HAP-1 (cell line): ENCODE results near the gene LRBA.

ENCODE experiments used
- DNase-seq, 2 experiments: peaks; one replicate each; pipeline ENCODE4 v3.0.0-alpha.2; 2016 to 2020; ENCODE audit warnings: low spot score in 2 of 2
- H3K27me3 ChIP-seq: fragments of 250-450 bp; sonication (Bioruptor Pico); 2 replicates; pipeline ENCODE4 v1.5.1; 2020; ENCODE audit warnings: low read depth, mild to moderate bottlenecking, moderate library complexity
- H3K36me3 ChIP-seq: fragments of 250-450 bp; sonication (Bioruptor Pico); replicated peaks from 2 replicates; pipeline ENCODE4 v1.5.1; 2020; ENCODE audit warnings: mild to moderate bottlenecking
- H3K4me1 ChIP-seq: fragments of 250-450 bp; sonication (Bioruptor Pico); 2 replicates; pipeline ENCODE4 v1.5.1; 2020; ENCODE audit warnings: mild to moderate bottlenecking
- H3K4me3 ChIP-seq: fragments of 250-450 bp; sonication (Bioruptor Pico); 2 replicates; pipeline ENCODE4 v1.5.1; 2020; ENCODE audit warnings: mild to moderate bottlenecking, moderate library complexity
- H3K9me3 ChIP-seq: fragments of 250-450 bp; sonication (Bioruptor Pico); 2 replicates; pipeline ENCODE4 v1.5.1; 2020; ENCODE audit warnings: mild to moderate bottlenecking, moderate library complexity
- in situ Hi-C: fragments of 300-500 bp; cut with MboI; formaldehyde crosslinking; loops from 3 replicates; pipeline ENCODE4 v1.14.3; 2020; ENCODE audit warnings: low sequenced_read_pairs, inconsistent platforms, mixed read lengths

Gene LRBA

GRCh38 chr4:150371869-150372268 lies 643.2 kb downstream of the LRBA start:
- no peak for DNase-seq
- Histone ChIP-seq H3K4me1 (peaks cover 15% of the 10 kb centered on the region), H3K4me3 (no peak overlapping the region), H3K27me3 (no peaks in the 10 kb centered on the region), H3K36me3 (no peaks in the 10 kb centered on the region), H3K9me3 (no peaks in the 10 kb centered on the region)
- in situ Hi-C loops: no loop called here

GRCh38 chr4:150369434-150370380 lies 645.4 kb downstream of the LRBA start:
- in situ Hi-C loops: no loop called here
- H3K9me3 ChIP-seq: no peaks in the 10 kb centered on the region

GRCh38 chr4:150368667-150369066 lies 646.4 kb downstream of the LRBA start:
- Histone ChIP-seq H3K9me3 (no peaks in the 10 kb centered on the region), H3K4me1 (peaks cover 35% of the 10 kb centered on the region), H3K36me3 (no peaks in the 10 kb centered on the region), H3K27me3 (no peaks in the 10 kb centered on the region), H3K4me3 (no peak overlapping the region)
- no peak for DNase-seq
- in situ Hi-C loops: no loop called here

More at GRCh38 chr4:150369434-150370380, 645.4 kb downstream of the LRBA start:
- Histone ChIP-seq H3K4me3 (no peak overlapping the region), H3K36me3 (no peaks in the 10 kb centered on the region), H3K4me1 (peaks cover 25% of the 10 kb centered on the region), H3K27me3 (no peaks in the 10 kb centered on the region)
- DNase-seq: no peak

GRCh38 chr4:150367326-150367725 lies 647.8 kb downstream of the LRBA start:
- in situ Hi-C loops: no loop called here
- Histone ChIP-seq H3K4me1 (peaks cover 40% of the 10 kb centered on the region), H3K36me3 (no peaks in the 10 kb centered on the region), H3K27me3 (no peaks in the 10 kb centered on the region), H3K4me3 (no peak overlapping the region), H3K9me3 (no peaks in the 10 kb centered on the region)
- peak in 1 of 2 experiments; percentile 45 for DNase-seq

GRCh38 chr4:150366487-150366999 lies 648.5 kb downstream of the LRBA start:
- no peaks in the 10 kb centered on the region for H3K9me3 ChIP-seq
- no peaks in the 10 kb centered on the region for H3K36me3 ChIP-seq
- H3K27me3 ChIP-seq: no peaks in the 10 kb centered on the region
- in situ Hi-C loops: no loop called here
- H3K4me1 ChIP-seq: peaks cover 40% of the 10 kb centered on the region
- peak; percentile 51 to 79 for DNase-seq
- no peak overlapping the region for H3K4me3 ChIP-seq

- in situ Hi-C loops: no loop called here
- Histone ChIP-seq H3K9me3 (no peaks in the 10 kb centered on the region), H3K4me1 (peaks cover 40% of the 10 kb centered on the region), H3K4me3 (no peak overlapping the region), H3K27me3 (no peaks in the 10 kb centered on the region), H3K36me3 (no peaks in the 10 kb centered on the region)
- peak in 1 of 2 experiments; percentile 60 for DNase-seq
These were observed 651.1 kb downstream of the LRBA start for GRCh38 chr4:150363721-150364688.

- Histone ChIP-seq H3K9me3 (no peaks in the 10 kb centered on the region), H3K4me1 (peaks cover 6% of the 10 kb centered on the region), H3K27me3 (no peaks in the 10 kb centered on the region), H3K36me3 (no peaks in the 10 kb centered on the region), H3K4me3 (no peak overlapping the region)
- no peak for DNase-seq
- in situ Hi-C loops: no loop called here
These were observed 656.4 kb downstream of the LRBA start for GRCh38 chr4:150358691-150359090.

- no peak overlapping the region for H3K4me3 ChIP-seq
- no peaks in the 10 kb centered on the region for H3K27me3 ChIP-seq
- H3K36me3 ChIP-seq: no peaks in the 10 kb centered on the region
- H3K4me1 ChIP-seq: no peaks in the 10 kb centered on the region
- no peaks in the 10 kb centered on the region for H3K9me3 ChIP-seq
- in situ Hi-C loops: no loop called here
- no peak for DNase-seq
These were observed 657.3 kb downstream of the LRBA start for GRCh38 chr4:150357829-150358228.

- DNase-seq: no peak
- no peak overlapping the region for H3K4me3 ChIP-seq
- no peaks in the 10 kb centered on the region for H3K36me3 ChIP-seq
- in situ Hi-C loops: no loop called here
- H3K9me3 ChIP-seq: no peaks in the 10 kb centered on the region
- H3K27me3 ChIP-seq: no peaks in the 10 kb centered on the region
- H3K4me1 ChIP-seq: no peaks in the 10 kb centered on the region
These were observed 659.1 kb downstream of the LRBA start for GRCh38 chr4:150355858-150356455.

GRCh38 chr4:150355418-150355817 lies 659.7 kb downstream of the LRBA start:
- Histone ChIP-seq H3K4me1 (no peaks in the 10 kb centered on the region), H3K36me3 (no peaks in the 10 kb centered on the region), H3K4me3 (no peak overlapping the region), H3K27me3 (no peaks in the 10 kb centered on the region), H3K9me3 (no peaks in the 10 kb centered on the region)
- no peak for DNase-seq
- in situ Hi-C loops: no loop called here

GRCh38 chr4:150354214-150354796 lies 660.8 kb downstream of the LRBA start:
- H3K36me3 ChIP-seq: no peaks in the 10 kb centered on the region
- H3K4me1 ChIP-seq: no peaks in the 10 kb centered on the region
- H3K27me3 ChIP-seq: no peaks in the 10 kb centered on the region
- H3K4me3 ChIP-seq: no peak overlapping the region
- in situ Hi-C loops: no loop called here
- H3K9me3 ChIP-seq: no peaks in the 10 kb centered on the region
- no peak for DNase-seq

GRCh38 chr4:150348079-150348478 lies 667.0 kb downstream of the LRBA start:
- H3K4me3 ChIP-seq: no peak overlapping the region
- H3K4me1 ChIP-seq: no peaks in the 10 kb centered on the region
- DNase-seq: no peak
- no peaks in the 10 kb centered on the region for H3K27me3 ChIP-seq
- in situ Hi-C loops: no loop called here
- no peaks in the 10 kb centered on the region for H3K9me3 ChIP-seq
- H3K36me3 ChIP-seq: no peaks in the 10 kb centered on the region

GRCh38 chr4:150345207-150345744 lies 669.8 kb downstream of the LRBA start:
- in situ Hi-C loops: no loop called here
- H3K4me3 ChIP-seq: no peak overlapping the region

More at GRCh38 chr4:150345207-150345744, 669.8 kb downstream of the LRBA start:
- DNase-seq: no peak
- Histone ChIP-seq H3K27me3 (no peaks in the 10 kb centered on the region), H3K36me3 (no peaks in the 10 kb centered on the region), H3K4me1 (no peaks in the 10 kb centered on the region), H3K9me3 (no peaks in the 10 kb centered on the region)
